Thyroid gland (tissue), 4 donors: ENCODE results near the gene OR1F1. TPM values are rescaled to one million over a fixed set of nuclear protein-coding genes. Genes with fewer than 3 reads are reported as not detected.

ENCODE experiments used
- DNase-seq, 2 donors: peaks; one replicate each; pipeline ENCODE4 v3.0.0-alpha.2; 2019
- H3K27ac ChIP-seq, 3 donors: fragments of 200-600 bp; sonication (generic); 1 replicate in 2 of 3; 2 replicates in 1 of 3; pipeline ENCODE4 v1.5.1; 2016 to 2019; ENCODE audit warnings: mild to moderate bottlenecking in 1 of 3, moderate library complexity in 1 of 3
- H3K27me3 ChIP-seq: fragments of 200-600 bp; sonication (generic); one replicate; pipeline ENCODE4 v1.5.1; 2019
- H3K36me3 ChIP-seq, 2 donors: fragments of 200-600 bp; sonication (generic); one replicate each; pipeline ENCODE4 v1.5.1; 2016 to 2019
- H3K4me1 ChIP-seq, 2 donors: fragments of 200-600 bp; sonication (generic); one replicate each; pipeline ENCODE4 v1.5.1; 2017 to 2019
- H3K4me3 ChIP-seq, 3 donors: fragments of 200-600 bp; sonication (generic); replicated peaks in 1 of 3; 1 replicate in 2 of 3; 2 replicates in 1 of 3; pipeline ENCODE4 v1.5.1; 2016; ENCODE audit warnings: mild to moderate bottlenecking in 1 of 3
- H3K9me3 ChIP-seq: fragments of 200-600 bp; sonication (generic); one replicate; pipeline ENCODE4 v1.5.1; 2017
- CTCF ChIP-seq, 6 experiments: fragments of 200-600 bp in 3 of 6; fragments of 450-650 bp in 3 of 6; sonication (generic) in 3 of 6; IDR thresholded peaks; one replicate each; pipeline ENCODE4 v1.5.1; 2016 to 2019; ENCODE audit warnings: antibody characterized with exemption in 6 of 6, mild to moderate bottlenecking in 2 of 6, inconsistent platforms in 1 of 6, moderate library complexity in 1 of 6
- POLR2A ChIP-seq, 2 donors: fragments of 450-650 bp; IDR thresholded peaks; one replicate each; pipeline ENCODE4 v1.6.1; 2017; ENCODE audit warnings: antibody characterized with exemption in 2 of 2, mild to moderate bottlenecking in 2 of 2, moderate library complexity in 1 of 2
- WGBS, 2 donors: methylation state at CpG; one replicate each; pipeline ENCODE4 v1.1.5; 2017; 5-methylcytosine and 5-hydroxymethylcytosine counted together
- intact Hi-C: fragments of 100-400 bp; cut with DNase I; formaldehyde crosslinking; loops from one replicate; pipeline ENCODE4 v1.15.1; 2023
- total RNA-seq, 4 donors: library from RNA; depleted of rRNA; stranded (reverse); fragments of >200 nt; gene quantifications; one replicate each; pipeline ENCODE4 v1.2.3, GENCODE V29; 2016

The OR1F1 gene
- total RNA-seq, 4 donors from 2014 or later, result not detected

GRCh38 chr16:3158510-3159314 lies 29.3 kb upstream of the OR1F1 start:
- peak overlapping the region; percentile 83 to 96 (median 92) for H3K4me3 ChIP-seq
- peak; percentile 88 to 92 for DNase-seq
- intact Hi-C loops, result no loop called here
- H3K4me1 ChIP-seq, result peaks cover 6 to 12% of the 10 kb centered on the region in 2 donors
- H3K27ac ChIP-seq, result peak overlapping the region; percentile 81 to 93 (median 87)
- TF ChIP-seq POLR2A (IDR thresholded peaks at IDR 0.05) (peak in 1 of 2 donors; percentile 62), CTCF (IDR thresholded peaks at IDR 0.05) (no peak)
- WGBS, 2 donors, result 2 to 5% methylated on average over 39 to 55 of the region's 70 CpGs
- no peaks in the 10 kb centered on the region for H3K36me3 ChIP-seq
- H3K9me3 ChIP-seq, result no peaks in the 10 kb centered on the region
- H3K27me3 ChIP-seq, result no peaks in the 10 kb centered on the region

DNA sequence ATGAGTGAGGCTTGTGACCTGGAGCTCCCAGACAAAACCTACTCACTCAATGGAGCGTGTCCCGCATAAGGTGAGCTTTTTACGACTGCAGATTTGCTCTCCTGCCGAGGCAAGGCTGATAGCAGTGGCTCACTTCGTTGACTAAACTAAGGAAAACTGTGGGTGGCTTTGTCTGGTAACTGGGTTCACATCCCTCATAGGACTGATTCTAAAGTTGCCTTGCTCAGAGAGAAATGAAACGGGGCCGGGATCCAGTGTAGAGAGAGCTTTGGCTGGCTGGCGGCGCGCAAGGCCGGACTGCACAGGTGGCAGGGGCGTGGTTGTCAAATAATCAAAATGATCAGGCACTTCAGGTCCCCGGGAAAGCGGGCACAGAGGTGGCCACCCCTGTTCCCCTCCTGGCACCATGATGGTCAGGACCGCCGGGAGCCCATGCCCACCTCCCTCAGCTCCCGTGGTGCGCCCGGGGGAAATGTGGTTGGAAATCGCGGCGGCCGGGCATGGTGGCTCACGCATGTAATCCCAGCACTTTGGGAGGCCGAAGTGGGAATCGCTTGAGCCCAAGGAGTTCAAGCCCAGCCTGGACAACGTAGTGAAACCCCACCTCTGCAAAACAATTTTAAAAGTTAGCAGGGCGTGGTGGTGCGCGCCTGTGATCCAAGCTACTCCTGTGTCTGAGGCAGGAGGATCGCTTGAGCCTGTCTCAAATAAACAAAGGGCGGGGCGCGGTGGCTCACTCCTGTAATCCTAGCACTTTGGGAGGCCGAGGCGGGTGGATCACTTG lies 26.6 kb upstream of the OR1F1 start:
- Histone ChIP-seq H3K27ac (no peak overlapping the region), H3K27me3 (no peaks in the 10 kb centered on the region), H3K36me3 (no peaks in the 10 kb centered on the region), H3K4me3 (no peak overlapping the region), H3K9me3 (no peaks in the 10 kb centered on the region), H3K4me1 (peaks cover 6 to 12% of the 10 kb centered on the region in 2 donors)
- 83 to 84% methylated on average over 32 to 36 of the region's 36 CpGs for WGBS, 2 donors
- intact Hi-C loops, result loop anchor here (10.0 kb wide), 1 partner anchor 47 kb away; the partner anchor contains the start of gene ZNF205
- TF ChIP-seq CTCF (IDR thresholded peaks at IDR 0.05) (no peak), POLR2A (IDR thresholded peaks at IDR 0.05) (no peak)
- DNase-seq, result no peak

DNA sequence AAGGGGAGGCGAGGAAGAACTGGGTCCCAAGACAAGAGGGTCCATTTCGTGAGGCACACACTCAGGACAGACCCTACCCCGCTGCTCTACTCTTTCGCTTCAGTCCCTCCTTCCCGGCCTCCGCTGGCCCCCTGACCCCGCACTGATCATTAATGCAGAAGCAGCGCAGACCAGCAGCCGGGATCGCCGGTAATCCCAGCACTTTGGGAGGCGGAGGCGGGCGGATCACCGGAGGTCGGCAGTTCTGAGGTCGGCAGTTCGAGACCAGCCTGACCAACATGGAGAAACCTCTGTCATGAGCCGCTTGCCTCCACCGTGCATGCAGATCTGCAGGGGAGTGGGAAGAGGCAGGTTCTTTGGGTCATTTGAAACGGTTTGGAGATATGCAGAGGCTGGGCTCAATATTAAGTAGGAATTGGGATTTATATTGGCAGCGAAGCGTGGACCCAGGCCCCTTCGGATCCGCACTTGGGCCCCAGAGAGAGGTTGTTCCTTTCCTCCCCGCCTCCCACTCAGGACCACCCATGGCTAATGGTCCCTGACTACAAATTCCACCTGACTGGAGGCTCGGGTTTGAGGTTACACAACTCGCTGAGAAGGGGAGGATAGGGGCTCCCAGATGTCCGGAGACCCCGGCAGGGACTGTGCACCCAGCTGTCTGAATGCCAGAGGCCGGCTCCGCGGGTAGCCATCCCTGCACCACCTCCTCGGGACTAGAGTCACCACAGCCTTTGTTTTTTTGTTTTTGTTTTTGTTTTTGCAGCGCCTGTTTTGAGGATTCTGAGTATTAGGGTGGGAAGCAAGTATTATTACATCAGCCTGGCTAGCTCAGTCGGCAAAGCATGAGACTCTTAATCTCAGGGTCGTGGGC lies 23.6 kb upstream of the OR1F1 start:
- H3K27ac ChIP-seq, result no peak overlapping the region
- peaks cover 0 to 6% of the 10 kb centered on the region in 2 donors for H3K4me1 ChIP-seq
- no peaks in the 10 kb centered on the region for H3K36me3 ChIP-seq
- no peak for DNase-seq
- whole genome bisulfite sequencing, 2 donors, result 90 to 92% methylated on average over 35 to 37 of the region's 37 CpGs
- intact Hi-C loops, result loop anchor here (10.0 kb wide), 1 partner anchor 50 kb away; the partner anchor contains the start of gene ZNF205
- H3K4me3 ChIP-seq, result no peak overlapping the region
- no peaks in the 10 kb centered on the region for H3K9me3 ChIP-seq
- TF ChIP-seq CTCF (IDR thresholded peaks at IDR 0.05) (no peak), POLR2A (IDR thresholded peaks at IDR 0.05) (no peak)
- peaks cover 7% of the 10 kb centered on the region for H3K27me3 ChIP-seq

GRCh38 chr16:3165111-3165822 lies 22.7 kb upstream of the OR1F1 start:
- no peak overlapping the region for H3K27ac ChIP-seq
- H3K4me3 ChIP-seq, result no peak overlapping the region
- H3K9me3 ChIP-seq, result no peaks in the 10 kb centered on the region
- WGBS, 2 donors, result 91 to 92% methylated on average over 12 of the region's 12 CpGs
- intact Hi-C loops, result loop anchor here (10.0 kb wide), 1 partner anchor 50 kb away; the partner anchor contains the start of gene ZNF205
- peaks cover 15% of the 10 kb centered on the region for H3K27me3 ChIP-seq
- no peaks in the 10 kb centered on the region for H3K36me3 ChIP-seq
- no peak for TF ChIP-seq POLR2A (IDR thresholded peaks at IDR 0.05)
- no peak for TF ChIP-seq CTCF (IDR thresholded peaks at IDR 0.05)
- DNase-seq, result no peak
- H3K4me1 ChIP-seq, result peaks cover under 1 to 2% of the 10 kb centered on the region in 2 donors
